Measurements from ENCODE around the gene MRPS14.
"Not testable (repeated sequence)": the region's sequence is repeated elsewhere in the genome, so short reads cannot be mapped to it uniquely, and the experiment has no call there.

The MRPS14 gene

GRCh38 chr1:175023043-175023921, at the start of gene MRPS14:
Gene MRPS14 (minus strand): TSS chr1:175023425. CDS start chr1:175023408, 17 bp downstream.
- DNase-seq = peak; percentile 99

DNA sequence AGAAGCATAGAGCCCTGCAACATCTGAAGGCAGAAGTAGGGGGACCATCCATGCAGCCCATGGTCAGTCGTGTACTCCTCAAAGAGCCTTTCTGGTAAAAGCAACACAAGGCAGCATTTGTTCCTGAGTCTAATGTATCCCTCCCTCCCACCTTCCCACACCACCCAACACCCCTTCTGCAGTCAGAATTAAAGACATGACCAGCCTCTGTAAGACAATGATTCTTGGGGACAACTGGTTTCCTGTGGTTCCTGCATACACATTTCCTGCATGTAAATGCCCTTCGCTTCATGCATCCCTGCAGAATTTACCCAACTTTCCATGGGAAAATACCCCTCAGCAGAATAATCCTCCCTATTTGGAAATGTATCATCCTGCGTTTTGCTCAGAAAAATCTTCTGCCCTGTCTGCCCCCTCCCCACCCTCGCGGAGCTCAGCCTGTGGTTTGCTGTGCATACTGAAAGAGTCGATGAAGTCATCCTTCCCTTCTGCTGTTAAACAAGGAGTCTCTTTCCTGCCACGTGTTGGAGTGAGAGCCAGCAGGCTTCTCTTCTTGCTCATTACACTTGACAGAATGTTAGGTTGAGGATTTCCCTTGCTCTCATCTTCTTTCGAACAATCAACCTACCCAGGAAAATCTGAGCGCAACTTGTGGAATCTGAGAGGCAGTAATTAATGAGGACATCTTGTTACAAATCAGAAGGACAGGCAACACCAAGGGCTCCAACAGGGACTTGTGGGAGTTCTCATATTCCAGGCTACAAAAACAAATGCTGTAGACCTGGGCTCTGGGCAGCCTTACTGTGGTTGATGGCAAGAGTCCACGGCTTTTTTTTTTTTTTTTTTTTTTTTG, 49.1 kb upstream of the MRPS14 start:
- peak; percentile 68 for DNase-seq

DNA sequence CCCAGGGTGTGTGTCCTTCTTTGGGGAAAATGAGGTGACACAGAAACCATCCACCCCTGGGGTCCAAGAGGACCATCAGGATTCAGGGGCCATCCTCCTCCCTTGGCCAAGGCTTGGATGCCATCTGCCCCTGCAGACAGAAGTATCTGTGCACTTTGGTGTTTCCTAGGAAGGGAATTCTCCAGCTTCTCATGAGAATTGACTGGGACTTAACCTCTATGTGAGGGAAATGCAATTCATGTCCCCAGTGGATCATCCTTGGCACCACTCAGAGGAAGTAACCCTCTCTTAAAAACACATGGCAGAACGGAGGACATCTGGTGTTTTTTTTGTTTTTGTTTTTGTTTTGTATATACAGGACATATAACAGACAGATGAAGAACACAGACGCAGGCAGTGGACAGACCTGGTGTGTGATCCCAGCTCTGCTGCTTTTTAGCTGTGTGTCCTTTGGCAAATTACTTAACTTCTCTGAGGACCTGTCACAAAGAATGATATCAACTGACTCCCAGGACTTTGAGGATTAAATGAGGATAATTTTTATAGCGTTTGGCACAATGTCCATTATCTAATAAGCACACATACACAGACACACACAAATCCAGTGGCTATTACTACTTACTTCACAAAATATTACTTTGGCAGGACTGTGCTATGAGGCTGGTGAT, 48.2 kb upstream of the MRPS14 start:
- no peak for DNase-seq

GRCh38 chr1:175070818-175071217, 47.6 kb upstream of the MRPS14 start:
- no peak for DNase-seq

- DNase-seq = no peak
These were observed 44.3 kb upstream of the MRPS14 start, which contains the start of gene TNN for GRCh38 chr1:175067362-175068106. Gene TNN (plus strand): TSS chr1:175067833. CDS start chr1:175077419, 9,586 bp downstream.

DNA sequence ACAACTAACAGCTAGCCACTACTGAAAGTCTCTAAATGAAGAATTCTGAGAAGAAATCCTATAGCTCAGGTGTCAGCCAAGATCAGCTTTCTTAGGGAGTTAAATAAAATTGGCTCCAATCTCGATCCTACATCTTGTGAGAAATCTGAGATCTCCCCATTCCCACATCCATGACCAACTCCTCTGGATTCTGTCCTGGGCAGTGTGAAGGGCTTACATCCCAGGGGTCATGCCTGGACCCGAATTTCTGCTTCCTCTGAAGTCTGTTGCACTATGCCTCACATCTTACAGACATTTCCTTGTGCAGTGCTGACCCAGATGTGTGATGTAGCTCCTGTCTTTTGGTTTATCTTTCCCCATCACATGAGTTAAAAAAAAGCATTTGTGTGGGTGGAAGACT, 39.6 kb upstream of the MRPS14 start:
- no peak for DNase-seq

DNA sequence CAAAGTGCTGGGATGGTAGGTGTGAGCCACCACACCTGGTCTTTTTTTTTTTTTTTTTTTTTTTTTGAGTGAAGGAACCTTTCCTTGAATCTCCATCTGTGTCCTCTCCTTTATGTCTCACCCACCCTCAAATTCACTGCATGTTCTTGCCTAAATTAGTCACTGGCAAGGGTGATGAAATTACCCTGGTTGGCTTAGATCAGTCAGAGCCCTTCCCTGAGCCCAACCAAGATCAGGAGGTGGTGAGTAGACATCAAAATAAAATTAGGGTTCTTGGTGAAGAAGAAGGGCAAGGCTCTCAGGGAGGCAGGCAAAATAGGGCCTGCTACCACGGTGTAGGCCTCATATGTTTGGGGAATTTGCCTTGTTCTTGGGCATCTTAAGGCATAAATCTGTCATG, 39.1 kb upstream of the MRPS14 start:
- DNase-seq = no peak

GRCh38 chr1:175054736-175055135, 31.5 kb upstream of the MRPS14 start:
- DNase-seq = no peak

GRCh38 chr1:175050992-175051391, 27.8 kb upstream of the MRPS14 start:
- no peak for DNase-seq

DNA sequence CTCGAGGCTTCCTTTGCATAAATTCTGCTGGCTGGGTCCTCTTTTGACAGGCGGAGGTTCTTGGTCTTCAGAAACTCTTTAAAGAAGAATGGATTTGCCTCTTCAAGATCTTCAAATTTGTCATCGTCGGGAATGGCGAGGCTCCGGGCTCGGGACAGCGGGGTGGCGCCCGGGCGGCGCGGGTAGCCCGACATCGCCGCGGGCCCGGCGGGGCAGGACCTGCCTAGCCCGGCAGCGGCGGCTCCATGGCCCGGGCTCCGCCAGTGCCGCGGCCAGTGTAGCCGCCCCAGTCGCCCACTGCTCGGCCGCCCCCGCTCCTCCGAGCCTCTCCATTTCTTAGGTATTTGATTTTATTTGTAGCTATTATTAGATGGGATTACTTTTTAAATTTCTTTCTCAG, 22.3 kb upstream of the MRPS14 start:
- no peak for DNase-seq

GRCh38 chr1:175045097-175045496, 21.9 kb upstream of the MRPS14 start:
- no peak for DNase-seq

- DNase-seq = not testable (repeated sequence)
These were observed 21.4 kb upstream of the MRPS14 start for GRCh38 chr1:175044591-175044990.

DNA sequence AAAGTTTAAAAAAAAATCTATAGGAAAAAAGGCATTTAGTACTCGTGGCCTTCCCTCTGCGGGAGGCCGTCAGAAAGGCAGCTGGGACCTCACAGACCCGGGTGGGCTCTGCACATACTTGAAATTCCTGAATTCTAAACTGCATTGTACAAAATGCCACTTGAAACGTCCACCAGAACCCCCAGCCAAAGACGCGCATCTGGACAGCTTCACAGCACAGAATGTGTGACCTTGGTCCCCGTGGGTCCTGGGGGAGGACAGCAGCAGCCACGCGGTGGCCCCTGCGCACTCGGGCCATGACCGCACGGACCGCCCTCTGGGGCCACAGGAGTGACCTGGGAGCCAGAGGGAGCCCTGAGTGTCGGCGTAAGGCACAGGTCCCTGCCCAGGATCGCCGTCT, 20.6 kb upstream of the MRPS14 start:
- no peak for DNase-seq

- DNase-seq = no peak
These were observed 19.4 kb upstream of the MRPS14 start for GRCh38 chr1:175042650-175043049.

GRCh38 chr1:175040324-175040879, 17.2 kb upstream of the MRPS14 start:
- DNase-seq = no peak

DNA sequence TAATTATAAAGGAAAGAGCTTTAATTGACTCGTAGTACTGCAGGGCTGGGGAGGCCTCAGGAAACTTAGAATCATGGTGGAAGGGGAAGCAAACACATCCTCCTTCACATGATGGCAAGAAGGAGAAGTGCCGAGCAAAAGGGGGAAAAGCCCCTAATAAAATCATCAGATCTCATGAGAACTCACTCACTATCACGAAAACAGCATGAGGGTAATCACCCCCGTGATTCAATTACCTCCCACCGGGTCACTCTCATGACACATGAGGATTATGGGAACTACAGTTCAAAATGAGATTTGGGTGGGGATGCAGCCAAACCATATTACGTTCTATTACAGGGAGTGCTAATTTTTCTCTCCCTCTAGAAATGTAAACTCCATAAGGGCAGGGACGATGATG, 14.2 kb upstream of the MRPS14 start:
- no peak for DNase-seq

- no peak for DNase-seq
These were observed 13.3 kb upstream of the MRPS14 start for GRCh38 chr1:175036476-175036875.

- DNase-seq = no peak
These were observed 12.6 kb upstream of the MRPS14 start for GRCh38 chr1:175035865-175036264.

GRCh38 chr1:175034775-175035174, 11.6 kb upstream of the MRPS14 start:
- no peak for DNase-seq

- DNase-seq = no peak
These were observed 10.7 kb upstream of the MRPS14 start for GRCh38 chr1:175033953-175034352.

GRCh38 chr1:175024773-175025172, 1.5 kb upstream of the MRPS14 start:
- DNase-seq = no peak

DNA sequence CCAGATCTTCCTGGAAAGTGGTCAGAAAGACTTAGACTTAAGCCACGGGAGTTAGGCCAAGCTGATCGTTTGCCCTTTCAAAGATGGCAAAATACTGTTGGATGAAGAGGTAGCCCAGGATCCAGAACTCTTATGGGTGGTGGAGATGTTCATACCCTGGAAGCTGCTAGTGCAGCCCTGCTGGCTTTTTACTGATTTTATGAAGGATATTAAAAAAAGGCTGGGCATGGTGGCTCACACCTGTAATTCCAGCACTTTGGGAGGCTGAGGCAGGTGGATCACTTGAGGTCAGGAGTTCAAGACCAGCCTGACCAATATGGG, 657 bp upstream of the MRPS14 start:
- DNase-seq = not testable (repeated sequence)
